ENCODE data around the gene PAIP2. TPM values are rescaled to one million over a fixed set of nuclear protein-coding genes. Genes with fewer than 3 reads are reported as not detected.

Gene PAIP2
- total RNA-seq, 1 experiment from 2014 or later, result 108 TPM

- no peak overlapping the region for H2AFZ ChIP-seq (ENCODE audit: low read depth, low read length, poor library complexity, severe bottlenecking)
- peaks cover 44% of the 10 kb centered on the region; the same call in 1 of the 2 replicates for H4K20me1 ChIP-seq (ENCODE audit: insufficient read depth)
- ATAC-seq, result peak; percentile 61
- H3K4me2 ChIP-seq (ENCODE audit: low read length), result peak overlapping the region; percentile 67
- H3K9me3 ChIP-seq (ENCODE audit: control insufficient read depth in 1 of 2, insufficient read depth in 1 of 2, low read depth in 1 of 2, low read length in 2 of 2), result no peaks in the 10 kb centered on the region
- peak overlapping the region; percentile 99 for H3K27ac ChIP-seq (ENCODE audit: low read depth, low read length)
- DNase-seq (ENCODE audit: low read depth, low spot score), result peak; percentile 65
- peak overlapping the region; percentile 95 for H3K9ac ChIP-seq (ENCODE audit: low read length)
- H3K4me3 ChIP-seq (replicated peaks in 1 of 2; ENCODE audit: low read depth in 1 of 2, low read length in 2 of 2), result peak overlapping the region; percentile 69 to 76
- peaks cover 27 to 47% of the 10 kb centered on the region in 2 experiments for H3K4me1 ChIP-seq (ENCODE audit: control insufficient read depth in 1 of 2, insufficient read depth in 2 of 2, low read length in 2 of 2)
- BruUV-seq (replicated peaks), result no TSS peak
- peaks cover 61% of the 10 kb centered on the region for H3K79me2 ChIP-seq (ENCODE audit: insufficient read depth, low read length)
- POLR2A ChIA-PET, result interaction anchor here (0.8 to 3.0 kb wide), 10 partner anchors 9 to 570 kb away, joined by 3 to 24 read pairs (median 7); partner anchors contain the start of genes CTNNA1, PAIP2 and SPATA24
- RAD21 ChIA-PET (ENCODE audit: low non-redundant PET in 1 of 2, low total read pairs in 2 of 2, uncharacterized antibody in 2 of 2, unreplicated experiment in 2 of 2), result interaction anchor here in 1 of 2 experiments (0.7 kb wide), 1 partner anchor 22 kb away, joined by 3 read pairs; no protein-coding TSS in a partner anchor
- CTCF ChIA-PET, result interaction anchor here (0.5 kb wide), 1 partner anchor 970 kb away, joined by 3 read pairs; no protein-coding TSS in a partner anchor
- intact Hi-C loops (cut with micrococcal nuclease), result loop anchor here (1.0 kb wide), 1 partner anchor 47 kb away; the partner anchor contains the start of gene PAIP2
- TF ChIP-seq FOSL1 (IDR thresholded peaks at IDR 0.05; ENCODE audit: low read depth) (no peak), TCF7L2 (IDR thresholded peaks at IDR 0.05; ENCODE audit: borderline replicate concordance, extremely low read depth, insufficient read depth, insufficient read length) (peak; percentile 83), ELF1 (IDR thresholded peaks at IDR 0.05; ENCODE audit: borderline replicate concordance, low read depth) (no peak), CEBPB (IDR thresholded peaks at IDR 0.05; ENCODE audit: low read depth) (no peak), POLR2AphosphoS5 (IDR thresholded peaks at IDR 0.05; ENCODE audit: low read depth, low read length) (peak; percentile 48; the same call in 1 of the 2 replicates), RAD21 (IDR thresholded peaks at IDR 0.05; ENCODE audit: low read depth) (no peak), YY1 (IDR thresholded peaks at IDR 0.05; ENCODE audit: extremely low read depth, insufficient replicate concordance, low read depth, low read length) (peak; percentile 84), ATF3 (IDR thresholded peaks at IDR 0.05) (no peak), EGR1 (IDR thresholded peaks at IDR 0.05; ENCODE audit: low read depth) (no peak), ZBTB33 (IDR thresholded peaks at IDR 0.05; ENCODE audit: extremely low read depth, insufficient replicate concordance, low read length) (peak; percentile 7), CTCF (IDR thresholded peaks at IDR 0.05 in 2 of 3, conservative IDR thresholded peaks at IDR 0.05 in 1 of 3; ENCODE audit: borderline replicate concordance in 1 of 3, insufficient read depth in 1 of 3, low read depth in 2 of 3, low read length in 2 of 3) (peak in 2 of 3 experiments; percentile 32 to 40; a peak in 3 of 6 replicates), ZFX (IDR thresholded peaks at IDR 0.05) (0 out of 2 replicates have a peak, but pooled peaks have one; percentile 42)
- no peaks in the 10 kb centered on the region for H3K27me3 ChIP-seq (ENCODE audit: insufficient read depth, low read length)
- H3K9me2 ChIP-seq (ENCODE audit: insufficient read depth), result no peaks in the 10 kb centered on the region
- peaks cover 0 to 8% of the 10 kb centered on the region in 2 experiments; a peak in 3 of 4 replicates for H3K36me3 ChIP-seq (ENCODE audit: control insufficient read depth in 1 of 2, insufficient read depth in 2 of 2, low read length in 2 of 2)
Observed at GRCh38 chr5:139294374-139295165, 47.1 kb upstream of the PAIP2 start.

Data from HCT116 (cell line).